Activated CD8-positive, alpha-beta memory T cell treated with anti-CD3 and anti-CD28 coated beads for 36 hours (primary cell): ENCODE measurements around the gene PRKN. TPM values are rescaled to one million over a fixed set of nuclear protein-coding genes. Genes with fewer than 3 reads are reported as not detected.

Experiments used
- CTCF ChIA-PET: fragments of 350-600 bp; sonication (Branson Sonifier 250); formaldehyde crosslinking; loops from one replicate; lab custom pipeline; 2021; ENCODE audit warnings: antibody characterized with exemption; lab: Charles Lee
- POLR2A ChIA-PET: fragments of 350-600 bp; sonication (Branson Sonifier 250); formaldehyde crosslinking; loops from one replicate; lab custom pipeline; 2021; ENCODE audit warnings: antibody characterized with exemption; lab: Charles Lee
- total RNA-seq, 2 experiments: library from RNA; stranded (reverse); gene quantifications; one replicate each; pipeline ENCODE4 v1.2.3, GENCODE V29; 2021

Gene PRKN
- total RNA-seq, 2 experiments from 2014 or later: not detected

DNA sequence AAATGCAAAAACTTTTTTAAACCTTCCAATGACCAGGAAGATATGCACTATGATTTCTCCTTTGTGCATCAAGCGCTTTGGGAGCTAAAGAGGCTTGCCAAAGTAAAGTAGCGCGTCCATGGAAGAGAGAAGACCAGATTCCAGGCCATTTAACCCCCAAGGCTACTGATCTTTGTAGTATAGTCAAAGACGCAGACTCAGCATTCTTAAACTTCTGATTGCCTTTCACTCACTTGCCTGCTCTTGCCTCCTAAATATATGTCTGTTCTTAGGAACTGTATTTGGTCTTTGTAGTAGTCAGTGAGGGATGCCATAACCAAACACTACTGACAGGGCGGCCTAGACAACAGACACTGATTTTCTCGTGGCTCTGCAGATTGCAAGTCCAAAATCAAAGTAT, 426.4 kb downstream of the PRKN start:
- CTCF ChIA-PET: no interaction called here
- POLR2A ChIA-PET: no interaction called here

- ChIA-PET CTCF (no interaction called here), POLR2A (no interaction called here)
Measured at GRCh38 chr6:162294029-162294428, 433.5 kb downstream of the PRKN start.

- POLR2A ChIA-PET: no interaction called here
- CTCF ChIA-PET: no interaction called here
Measured at GRCh38 chr6:162292915-162293314, 434.7 kb downstream of the PRKN start.

DNA sequence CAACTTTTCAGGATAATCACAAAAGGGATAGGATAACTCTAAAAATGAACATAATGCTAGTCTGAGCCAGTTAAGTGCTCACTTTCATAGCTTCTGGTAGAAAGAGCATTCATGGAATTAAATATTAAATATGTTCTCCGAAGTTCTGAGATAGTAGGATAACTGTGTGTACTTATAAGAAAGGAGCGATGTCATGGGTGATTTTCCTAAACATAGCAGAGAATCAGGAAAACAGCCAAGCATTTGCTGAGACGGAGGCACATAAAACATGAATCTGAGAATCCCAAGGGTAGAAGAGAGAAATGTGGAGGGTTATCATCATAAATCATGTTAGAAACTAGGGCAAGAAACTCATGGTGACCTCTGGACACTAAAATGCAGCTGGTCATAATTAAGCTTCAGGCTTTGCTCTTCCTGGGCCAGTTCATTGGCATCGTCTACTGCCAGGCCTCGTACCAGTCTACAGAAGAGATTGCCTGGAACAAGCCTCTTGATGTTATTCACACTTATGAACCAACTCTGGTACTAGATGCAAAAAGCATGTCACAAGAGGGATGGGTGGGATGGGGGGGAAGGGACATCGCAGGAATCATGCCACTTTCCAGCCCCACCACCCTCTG, 436.6 kb downstream of the PRKN start:
- ChIA-PET CTCF (no interaction called here), POLR2A (no interaction called here)

- POLR2A ChIA-PET: no interaction called here
- CTCF ChIA-PET: no interaction called here
Measured at GRCh38 chr6:162289972-162290371, 437.6 kb downstream of the PRKN start.

DNA sequence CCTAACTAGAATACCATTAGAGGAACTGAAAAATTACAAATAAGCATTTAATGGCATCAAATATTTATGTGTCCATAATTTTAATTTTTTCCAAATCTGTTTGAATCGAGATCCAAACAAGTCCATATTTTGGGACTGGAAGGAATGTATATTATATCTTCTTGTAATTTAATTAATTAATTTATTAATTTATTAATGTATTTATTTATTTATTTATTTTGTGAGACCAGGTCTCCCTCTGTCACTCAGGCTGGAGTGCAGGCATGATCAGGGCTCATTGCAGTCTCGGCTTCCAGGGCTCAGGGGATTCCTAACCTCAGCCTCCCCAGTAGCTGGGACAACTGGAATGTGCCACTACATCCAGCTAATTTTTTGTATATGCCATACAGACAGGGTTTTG, 453.6 kb downstream of the PRKN start:
- CTCF ChIA-PET: no interaction called here
- POLR2A ChIA-PET: no interaction called here

GRCh38 chr6:162271922-162272321, 455.6 kb downstream of the PRKN start:
- CTCF ChIA-PET: no interaction called here
- POLR2A ChIA-PET: no interaction called here

- ChIA-PET CTCF (no interaction called here), POLR2A (no interaction called here)
Measured at GRCh38 chr6:162270966-162271365, 456.6 kb downstream of the PRKN start.

GRCh38 chr6:162267641-162268040, 459.9 kb downstream of the PRKN start:
- POLR2A ChIA-PET: no interaction called here
- CTCF ChIA-PET: no interaction called here

DNA sequence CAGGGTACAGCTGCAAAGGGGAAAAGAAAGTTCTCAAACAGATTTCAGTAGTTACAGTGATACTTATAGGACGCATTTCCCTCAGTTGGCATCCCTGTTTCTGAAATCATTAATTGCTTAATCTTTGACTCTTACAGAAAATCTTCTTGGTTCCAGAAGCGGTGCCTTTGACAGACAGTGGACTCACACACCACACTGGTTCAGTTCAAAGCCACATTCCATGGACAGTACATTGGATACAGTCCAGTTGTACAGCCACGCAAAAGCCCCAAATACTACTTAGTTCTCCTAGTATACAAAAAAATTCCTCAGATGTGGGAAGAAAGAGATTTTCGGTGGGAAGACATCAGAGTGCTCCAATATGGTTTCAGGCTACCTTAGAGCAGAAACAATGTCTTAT, 460.4 kb downstream of the PRKN start:
- ChIA-PET POLR2A (no interaction called here), CTCF (interaction anchor here (0.7 kb wide), 1 partner anchor 8 kb away, joined by 3 read pairs; no protein-coding TSS in a partner anchor)

- POLR2A ChIA-PET: no interaction called here
- CTCF ChIA-PET: no interaction called here
Measured at GRCh38 chr6:162264581-162264980, 463.0 kb downstream of the PRKN start.

GRCh38 chr6:162262466-162263196, 464.9 kb downstream of the PRKN start:
- POLR2A ChIA-PET: no interaction called here
- CTCF ChIA-PET: no interaction called here

DNA sequence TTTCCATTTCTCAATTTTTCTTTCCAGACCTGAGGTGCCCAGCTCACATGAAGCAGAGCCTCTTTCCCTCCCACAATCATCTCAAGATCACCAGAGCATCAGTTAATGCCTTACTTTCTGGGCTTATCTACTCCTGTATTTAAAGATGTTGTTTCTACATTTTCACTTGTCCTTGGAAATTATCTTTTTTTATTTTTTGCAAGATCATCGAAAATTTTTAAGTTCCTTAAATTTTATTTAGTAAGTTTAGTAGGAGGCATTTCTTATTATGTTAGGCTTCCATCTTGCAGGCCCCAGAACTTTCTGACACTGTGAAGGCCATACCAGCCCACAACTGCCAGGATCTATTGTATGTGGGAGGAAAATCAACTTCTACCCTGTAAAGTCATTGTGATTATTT, 466.0 kb downstream of the PRKN start:
- CTCF ChIA-PET: no interaction called here
- POLR2A ChIA-PET: no interaction called here

DNA sequence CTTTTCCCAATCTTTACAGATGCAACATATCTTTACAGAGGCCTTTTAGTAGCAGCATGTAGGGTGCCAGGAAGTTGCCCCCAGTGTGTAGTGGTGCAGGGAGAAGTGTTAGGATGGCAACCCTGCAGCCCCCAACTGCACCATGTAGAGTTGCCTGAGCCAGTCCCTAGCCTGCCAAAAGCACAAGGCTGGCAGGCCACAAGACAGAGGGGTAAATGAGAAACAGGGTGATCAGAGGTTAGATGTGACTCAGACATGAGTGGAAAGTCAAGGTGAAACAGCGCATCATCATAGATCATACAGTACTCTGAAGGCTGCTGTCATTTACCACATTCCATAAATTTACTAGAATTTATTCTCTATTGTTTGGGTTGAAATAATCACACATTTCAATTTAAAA, 467.5 kb downstream of the PRKN start:
- CTCF ChIA-PET: no interaction called here
- POLR2A ChIA-PET: no interaction called here

GRCh38 chr6:162258647-162259046, 468.9 kb downstream of the PRKN start:
- ChIA-PET POLR2A (no interaction called here), CTCF (no interaction called here)

- ChIA-PET POLR2A (no interaction called here), CTCF (no interaction called here)
Measured at GRCh38 chr6:162256361-162256760, 471.2 kb downstream of the PRKN start.

- POLR2A ChIA-PET: no interaction called here
- CTCF ChIA-PET: no interaction called here
Measured at GRCh38 chr6:162251257-162251656, 476.3 kb downstream of the PRKN start.

GRCh38 chr6:162249907-162250642, 477.5 kb downstream of the PRKN start:
- POLR2A ChIA-PET: no interaction called here
- CTCF ChIA-PET: no interaction called here

DNA sequence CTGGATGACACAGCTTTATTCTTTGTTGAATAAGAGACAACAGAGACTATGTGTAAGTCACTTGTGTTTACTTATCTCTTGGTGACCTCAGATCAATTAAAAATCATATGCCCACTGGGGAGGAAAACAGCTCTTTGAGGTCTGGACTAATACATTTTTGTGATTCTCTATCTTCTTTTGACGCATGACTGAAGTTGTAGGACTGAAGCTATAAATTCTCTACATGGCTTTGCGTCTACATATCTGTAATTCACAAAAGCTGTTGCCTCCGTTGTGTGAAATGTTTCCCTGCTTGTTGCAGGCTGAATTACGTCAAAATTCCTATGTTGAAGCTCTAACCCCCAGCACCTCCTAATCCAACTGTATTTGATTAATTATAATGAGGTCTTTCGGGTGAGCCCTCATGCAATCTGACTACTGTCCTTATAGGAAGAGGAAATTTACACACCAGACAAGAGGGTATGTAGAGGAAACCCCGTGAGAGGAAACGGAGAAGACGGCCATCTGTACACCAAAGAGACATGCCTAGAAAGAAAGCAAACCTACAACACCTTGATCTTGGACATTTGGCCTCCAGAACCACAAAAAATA, 481.6 kb downstream of the PRKN start:
- POLR2A ChIA-PET: no interaction called here
- CTCF ChIA-PET: no interaction called here

GRCh38 chr6:162244031-162244430, 483.5 kb downstream of the PRKN start:
- POLR2A ChIA-PET: no interaction called here
- CTCF ChIA-PET: no interaction called here
